ENCODE data around the gene CNGA3.

DNA sequence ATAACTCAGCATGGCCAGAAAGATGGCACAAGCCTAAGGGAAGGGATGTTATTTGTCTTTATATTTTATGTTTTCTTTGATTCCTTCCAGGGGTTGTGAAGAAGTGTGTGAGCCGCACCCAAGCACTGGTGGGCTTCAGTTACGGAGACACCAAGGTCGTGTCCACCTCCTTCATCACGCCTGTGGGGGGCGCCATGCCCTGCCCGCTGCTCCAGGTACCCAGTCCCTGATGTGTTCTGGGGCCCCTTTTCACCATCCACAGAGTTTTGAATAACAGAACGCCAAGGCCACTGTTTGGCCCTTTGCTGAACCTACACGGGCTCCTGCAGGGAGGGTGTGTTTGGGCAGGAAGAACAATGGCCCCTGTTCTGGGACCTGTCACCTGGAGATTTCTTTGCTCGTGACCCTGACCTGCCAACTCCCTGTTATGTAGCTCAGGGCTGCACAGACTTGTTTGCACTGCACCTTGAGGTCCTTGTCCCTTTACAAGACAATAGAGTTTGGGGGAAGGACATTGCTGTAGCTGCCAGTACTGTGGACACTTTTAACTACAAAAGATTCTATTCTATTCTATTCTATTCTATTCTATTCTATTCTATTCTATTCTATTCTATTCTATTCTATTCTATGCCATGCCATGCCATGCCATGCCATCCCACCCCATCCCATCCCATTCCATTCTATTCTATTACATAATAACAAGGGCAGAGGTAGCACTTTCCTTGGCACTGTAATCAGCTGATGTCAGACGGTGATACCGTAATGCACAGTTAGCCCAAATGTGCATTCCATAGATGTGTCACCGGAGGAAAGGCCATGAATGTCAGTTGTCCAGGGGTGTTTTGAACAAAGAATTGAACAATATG lies 48.2 kb upstream of the CNGA3 start:
- TF ChIP-seq, protein P1, sequence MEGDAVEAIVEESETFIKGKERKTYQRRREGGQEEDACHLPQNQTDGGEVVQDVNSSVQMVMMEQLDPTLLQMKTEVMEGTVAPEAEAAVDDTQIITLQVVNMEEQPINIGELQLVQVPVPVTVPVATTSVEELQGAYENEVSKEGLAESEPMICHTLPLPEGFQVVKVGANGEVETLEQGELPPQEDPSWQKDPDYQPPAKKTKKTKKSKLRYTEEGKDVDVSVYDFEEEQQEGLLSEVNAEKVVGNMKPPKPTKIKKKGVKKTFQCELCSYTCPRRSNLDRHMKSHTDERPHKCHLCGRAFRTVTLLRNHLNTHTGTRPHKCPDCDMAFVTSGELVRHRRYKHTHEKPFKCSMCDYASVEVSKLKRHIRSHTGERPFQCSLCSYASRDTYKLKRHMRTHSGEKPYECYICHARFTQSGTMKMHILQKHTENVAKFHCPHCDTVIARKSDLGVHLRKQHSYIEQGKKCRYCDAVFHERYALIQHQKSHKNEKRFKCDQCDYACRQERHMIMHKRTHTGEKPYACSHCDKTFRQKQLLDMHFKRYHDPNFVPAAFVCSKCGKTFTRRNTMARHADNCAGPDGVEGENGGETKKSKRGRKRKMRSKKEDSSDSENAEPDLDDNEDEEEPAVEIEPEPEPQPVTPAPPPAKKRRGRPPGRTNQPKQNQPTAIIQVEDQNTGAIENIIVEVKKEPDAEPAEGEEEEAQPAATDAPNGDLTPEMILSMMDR (conservative IDR thresholded peaks at IDR 0.05 in 1 of 2, IDR thresholded peaks at IDR 0.05 in 1 of 2; ENCODE audit: extremely low read depth in 1 of 2, insufficient read depth in 1 of 2, low read depth in 1 of 2, low read length in 2 of 2): no peak
- TF ChIP-seq EZH2 (IDR thresholded peaks at IDR 0.05; ENCODE audit: borderline replicate concordance, low read length): no peak

All from mammary epithelial cell (primary cell).